Adrenal gland (tissue), 12 donors: ENCODE results near the gene MPEG1. TPM values are rescaled to one million over a fixed set of nuclear protein-coding genes. Genes with fewer than 3 reads are reported as not detected.
A peak's percentile ranks its signal among the peaks of the same experiment; 100 is the strongest.

ENCODE experiments used
- DNase-seq, 7 donors: peaks; one replicate each; pipeline ENCODE4 v3.0.0-alpha.2; 2019 to 2020
- H3K27ac ChIP-seq, 5 donors: fragments of 200-600 bp; sonication (generic) in 4 of 5; 1 replicate in 3 of 5; 2 replicates in 2 of 5; pipeline versions ENCODE4 v1.5.1 to v1.8.0; 2016 to 2020; ENCODE audit warnings: mild to moderate bottlenecking in 1 of 5
- H3K27me3 ChIP-seq: fragments of 200-600 bp; 2 replicates; pipeline ENCODE4 v1.8.0; 2021
- H3K36me3 ChIP-seq, 2 donors: fragments of 200-600 bp; replicated peaks in 1 of 2; 1 replicate in 1 of 2; 2 replicates in 1 of 2; pipeline versions ENCODE4 v1.5.1 to v1.8.0; 2018 to 2022
- H3K4me1 ChIP-seq, 2 donors: fragments of 200-600 bp; replicated peaks in 1 of 2; 1 replicate in 1 of 2; 2 replicates in 1 of 2; pipeline versions ENCODE4 v1.5.1 to v1.8.0; 2018 to 2021
- H3K4me3 ChIP-seq, 4 donors: fragments of 200-600 bp; sonication (generic) in 3 of 4; one replicate each; pipeline ENCODE4 v1.5.1; 2016 to 2018
- H3K9me3 ChIP-seq, 3 donors: fragments of 200-600 bp; sonication (generic) in 1 of 3; replicated peaks in 1 of 3; 1 replicate in 2 of 3; 2 replicates in 1 of 3; pipeline versions ENCODE4 v1.5.1 to v1.8.0; 2016 to 2021
- CTCF ChIP-seq, 6 experiments: fragments of 450-650 bp in 4 of 6; fragments of 200-600 bp in 2 of 6; sonication (generic) in 1 of 6; IDR thresholded peaks; 1 replicate in 5 of 6; 2 replicates in 1 of 6; pipeline versions ENCODE4 v1.5.1 to v1.8.0; 2016 to 2021; ENCODE audit warnings: antibody characterized with exemption in 6 of 6, mild to moderate bottlenecking in 2 of 6, moderate library complexity in 1 of 6
- POLR2A ChIP-seq, 2 donors: fragments of 450-650 bp; IDR thresholded peaks; one replicate each; pipeline ENCODE4 v1.6.1; 2017; ENCODE audit warnings: antibody characterized with exemption in 2 of 2, mild to moderate bottlenecking in 2 of 2, moderate library complexity in 1 of 2
- WGBS, 4 donors: extraction: QIAGEN DNeasy Blood & Tissue Kit in 2 of 4; methylation state at CpG; one replicate each; pipeline versions ENCODE4 v1.1.5 to v1.1.7; 2013 to 2017; 5-methylcytosine and 5-hydroxymethylcytosine counted together
- intact Hi-C, 2 donors: fragments of 100-400 bp; cut with DNase I; formaldehyde crosslinking; loops; one replicate each; pipeline versions ENCODE4 v1.14.1 to v1.15.0; 2022 to 2023
- polyA plus RNA-seq, 3 donors: library from polyadenylated mRNA; stranded (reverse); fragments of 200-250 nt in 2 of 3; fragments of 350-450 nt in 1 of 3; fragmentation: Illumina TruSeq in 1 of 3; extraction: RNeasy Lipid Tissue Mini Kit (QIAGEN cat#74804) in 1 of 3; gene quantifications; one replicate each; pipeline ENCODE4 v1.2.3, GENCODE V29; 2013 to 2014
- total RNA-seq, 9 donors: library from RNA; depleted of rRNA in 4 of 9; stranded (reverse); fragments of >200 nt in 4 of 9; fragments of 120-200 nt in 1 of 9; fragmentation: NEBNext Ultra II Directional in 1 of 9; extraction: Animal tissue kit (Norgen Biotek cat#: 25700) in 1 of 9; gene quantifications; one replicate each; pipeline versions ENCODE4 v1.1.0 to v1.2.4, GENCODE V29; 2013 to 2023
- donor health status: healthy with polysubstance abuse.
- donor health status: Bipolar disorder and iron deficiency.
- donor health status: DM: yes; HTN: yes; CAD: no.
- donor health status: DM: no; HTN: no; CAD: no.
- donor health status: DM: no; HTN: no; CAD: no.
- donor health status: DM: yes; HTN: yes; CAD: no.

MPEG1 gene
- total and polyA plus RNA-seq, 12 donors, result 4.5 to 54.8 (median 24.0) TPM

DNA sequence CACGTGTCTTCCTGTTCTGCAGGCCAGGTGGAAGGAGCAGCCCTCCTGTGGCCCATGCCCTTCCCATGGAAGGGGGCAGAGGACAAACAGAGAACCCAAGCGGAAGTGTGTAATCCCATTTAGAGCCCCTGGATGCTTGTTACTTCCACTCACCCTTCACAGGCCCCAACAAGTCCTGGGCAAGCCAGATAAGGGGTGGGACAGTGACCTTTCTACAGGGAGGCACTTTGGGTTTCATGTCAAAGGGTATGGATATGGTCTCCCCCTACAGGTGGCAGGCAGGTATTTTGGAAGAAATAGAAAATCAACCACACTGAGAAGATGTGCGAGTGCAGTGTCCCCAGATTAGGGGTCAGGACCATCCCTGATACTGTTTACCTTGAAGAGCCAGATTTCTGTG, 11.4 kb downstream of the MPEG1 start:
- WGBS, 4 donors, result 93 to 100% (median 94%) methylated on average over 3 of the region's 3 CpGs
- intact Hi-C loops, result no loop called here
- TF ChIP-seq CTCF (IDR thresholded peaks at IDR 0.05), result no peak
- no peak for TF ChIP-seq POLR2A (IDR thresholded peaks at IDR 0.05)

GRCh38 chr11:59200423-59200746, 12.3 kb downstream of the MPEG1 start:
- Histone ChIP-seq H3K27me3 (no peaks in the 10 kb centered on the region), H3K27ac (peak overlapping the region in 1 of 5 donors; percentile 6), H3K4me3 (no peak overlapping the region), H3K4me1 (peaks cover 4 to 17% of the 10 kb centered on the region in 2 donors), H3K9me3 (no peaks in the 10 kb centered on the region), H3K36me3 (peaks cover 0 to 22% of the 10 kb centered on the region in 2 donors)
- DNase-seq, result peak in 1 of 7 donors; percentile 37
- TF ChIP-seq CTCF (IDR thresholded peaks at IDR 0.05) (no peak), POLR2A (IDR thresholded peaks at IDR 0.05) (no peak)
- WGBS, 4 donors, result 41 to 50% (median 45%) methylated on average over 4 of the region's 4 CpGs
- intact Hi-C loops, result no loop called here

More for the DNA sequence above, 11.4 kb downstream of the MPEG1 start:
- H3K27me3 ChIP-seq, result no peaks in the 10 kb centered on the region
- H3K4me1 ChIP-seq, result peaks cover 4 to 17% of the 10 kb centered on the region in 2 donors
- no peak overlapping the region for H3K4me3 ChIP-seq
- no peaks in the 10 kb centered on the region for H3K9me3 ChIP-seq
- H3K27ac ChIP-seq, result no peak overlapping the region
- H3K36me3 ChIP-seq, result peaks cover 0 to 21% of the 10 kb centered on the region in 2 donors
- no peak for DNase-seq

GRCh38 chr11:59199546-59200422, 12.9 kb downstream of the MPEG1 start:
- no peak for DNase-seq
- intact Hi-C loops, result no loop called here
- Histone ChIP-seq H3K9me3 (no peaks in the 10 kb centered on the region), H3K27ac (peak overlapping the region in 2 of 5 donors; percentile 1 to 6), H3K36me3 (peaks cover 0 to 18% of the 10 kb centered on the region in 2 donors), H3K27me3 (no peaks in the 10 kb centered on the region), H3K4me3 (no peak overlapping the region), H3K4me1 (peaks cover 4 to 17% of the 10 kb centered on the region in 2 donors)
- WGBS, 4 donors, result 71 to 77% (median 74%) methylated on average over 14 of the region's 14 CpGs
- TF ChIP-seq POLR2A (IDR thresholded peaks at IDR 0.05), result no peak
- no peak for TF ChIP-seq CTCF (IDR thresholded peaks at IDR 0.05)

DNA sequence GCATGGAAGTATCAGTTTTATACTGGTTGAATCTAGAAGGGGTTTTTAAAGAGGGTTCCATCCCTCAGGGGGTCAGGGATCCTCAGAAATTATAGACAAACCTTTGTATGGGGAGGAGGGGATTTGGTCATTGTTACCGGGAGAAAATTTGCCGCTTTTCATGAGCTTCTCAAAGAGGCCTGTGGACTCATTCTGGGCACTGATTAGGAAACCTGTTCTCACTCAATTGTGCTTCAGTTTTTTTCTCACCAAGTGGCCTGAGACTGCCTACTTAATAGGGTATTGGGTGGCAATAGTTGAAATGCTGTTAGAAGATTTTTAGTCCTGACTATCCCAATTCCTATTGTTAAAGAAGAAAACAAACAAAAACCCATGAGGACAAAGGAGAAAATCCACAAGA, 14.0 kb downstream of the MPEG1 start:
- Histone ChIP-seq H3K4me3 (no peak overlapping the region), H3K9me3 (no peaks in the 10 kb centered on the region), H3K36me3 (peaks cover 0 to 16% of the 10 kb centered on the region in 2 donors), H3K27ac (peak overlapping the region in 2 of 5 donors; percentile 32 to 50), H3K4me1 (peaks cover 4 to 17% of the 10 kb centered on the region in 2 donors), H3K27me3 (no peaks in the 10 kb centered on the region)
- 85 to 95% (median 93%) methylated on average over 2 of the region's 2 CpGs for WGBS, 4 donors
- TF ChIP-seq CTCF (IDR thresholded peaks at IDR 0.05), result no peak
- no peak for TF ChIP-seq POLR2A (IDR thresholded peaks at IDR 0.05)
- intact Hi-C loops, result no loop called here
- DNase-seq, result no peak
